ENCODE measurements around the gene NCOA7.

The NCOA7 gene, protein sequence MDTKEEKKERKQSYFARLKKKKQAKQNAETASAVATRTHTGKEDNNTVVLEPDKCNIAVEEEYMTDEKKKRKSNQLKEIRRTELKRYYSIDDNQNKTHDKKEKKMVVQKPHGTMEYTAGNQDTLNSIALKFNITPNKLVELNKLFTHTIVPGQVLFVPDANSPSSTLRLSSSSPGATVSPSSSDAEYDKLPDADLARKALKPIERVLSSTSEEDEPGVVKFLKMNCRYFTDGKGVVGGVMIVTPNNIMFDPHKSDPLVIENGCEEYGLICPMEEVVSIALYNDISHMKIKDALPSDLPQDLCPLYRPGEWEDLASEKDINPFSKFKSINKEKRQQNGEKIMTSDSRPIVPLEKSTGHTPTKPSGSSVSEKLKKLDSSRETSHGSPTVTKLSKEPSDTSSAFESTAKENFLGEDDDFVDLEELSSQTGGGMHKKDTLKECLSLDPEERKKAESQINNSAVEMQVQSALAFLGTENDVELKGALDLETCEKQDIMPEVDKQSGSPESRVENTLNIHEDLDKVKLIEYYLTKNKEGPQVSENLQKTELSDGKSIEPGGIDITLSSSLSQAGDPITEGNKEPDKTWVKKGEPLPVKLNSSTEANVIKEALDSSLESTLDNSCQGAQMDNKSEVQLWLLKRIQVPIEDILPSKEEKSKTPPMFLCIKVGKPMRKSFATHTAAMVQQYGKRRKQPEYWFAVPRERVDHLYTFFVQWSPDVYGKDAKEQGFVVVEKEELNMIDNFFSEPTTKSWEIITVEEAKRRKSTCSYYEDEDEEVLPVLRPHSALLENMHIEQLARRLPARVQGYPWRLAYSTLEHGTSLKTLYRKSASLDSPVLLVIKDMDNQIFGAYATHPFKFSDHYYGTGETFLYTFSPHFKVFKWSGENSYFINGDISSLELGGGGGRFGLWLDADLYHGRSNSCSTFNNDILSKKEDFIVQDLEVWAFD

DNA sequence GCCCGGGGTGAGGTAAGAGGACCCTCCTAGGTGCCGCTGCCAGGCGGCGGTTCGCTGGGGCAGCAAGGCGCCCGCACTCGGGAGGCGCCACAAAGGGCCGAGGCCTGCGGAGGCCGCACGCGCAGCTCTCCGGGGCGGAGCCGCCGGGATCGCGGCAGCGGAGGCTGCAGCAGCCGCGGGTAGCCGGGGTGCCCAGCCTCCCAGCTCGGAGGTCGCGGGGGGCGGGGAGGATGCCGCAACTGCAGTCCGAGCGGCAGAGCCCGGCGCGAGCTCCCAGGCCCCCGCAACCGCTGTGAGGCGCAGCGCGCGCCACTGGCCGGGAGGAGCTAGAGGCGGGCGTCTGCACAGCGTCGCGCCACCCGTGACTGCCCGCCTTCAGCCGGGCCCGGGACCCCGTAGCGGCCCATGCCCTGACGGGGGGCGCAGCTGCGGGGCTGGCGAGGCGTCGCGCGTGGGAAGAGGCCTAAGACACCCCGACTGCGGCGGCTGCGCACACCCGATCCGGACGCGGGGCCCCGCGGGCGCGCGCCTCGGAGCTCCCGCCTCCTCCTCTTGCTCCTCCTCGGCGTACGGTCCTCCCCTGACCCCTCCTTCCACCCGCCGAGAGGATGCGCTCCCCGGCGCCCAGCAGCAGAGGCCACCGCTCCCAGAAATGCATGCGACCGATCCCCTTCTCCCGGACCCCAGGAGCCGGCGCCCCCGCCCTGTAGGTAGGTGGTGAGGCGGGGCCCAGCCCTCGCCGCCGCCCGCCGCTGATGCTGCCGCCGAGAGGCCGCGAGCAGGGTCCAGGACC is at the start of gene NCOA7:
TSS of gene NCOA7 (plus strand) at position 603 of the 793 bp plus-strand sequence. CDS start 24,395 bp downstream, outside the sequence.
- FAIRE-seq = no peak

DNA sequence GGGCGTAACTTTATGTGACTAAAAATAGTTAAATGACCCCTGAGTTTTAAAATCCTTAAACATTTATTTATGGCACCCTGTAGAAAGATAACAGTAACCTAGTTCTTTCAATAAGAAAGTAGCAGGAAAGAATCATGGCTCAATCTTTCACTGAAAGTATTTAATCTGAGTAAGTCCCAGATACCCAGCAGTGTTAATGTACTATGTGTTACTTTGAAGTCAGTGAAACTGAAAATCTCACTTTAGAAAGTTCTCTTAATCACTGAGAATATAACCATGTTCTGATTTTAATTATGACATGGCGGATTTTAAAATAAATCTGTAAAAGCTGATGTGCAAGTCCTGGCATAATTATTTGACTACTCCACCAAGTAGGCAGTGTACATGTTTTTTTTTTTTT is 49.4 kb upstream of the NCOA7 start:
- FAIRE-seq = no peak

DNA sequence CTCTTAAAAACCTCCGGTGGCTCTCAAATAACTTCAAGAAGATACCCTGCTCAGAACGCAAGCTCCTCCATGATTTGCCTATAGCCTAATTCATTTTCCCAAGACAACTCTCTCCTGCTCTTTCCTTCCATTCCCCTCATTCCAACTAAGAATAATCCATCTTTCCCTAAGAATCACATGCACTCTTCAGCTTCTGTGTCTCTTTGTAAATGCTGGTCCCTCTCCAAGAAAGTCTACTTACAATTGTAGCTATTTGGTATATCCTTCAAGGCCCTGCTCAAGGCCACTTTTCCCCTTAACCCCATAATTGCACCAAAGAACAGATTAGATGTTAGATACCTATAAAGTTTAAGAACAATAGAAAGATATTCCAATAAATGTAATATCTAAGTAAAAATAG is 48.7 kb upstream of the NCOA7 start:
- FAIRE-seq = no peak

DNA sequence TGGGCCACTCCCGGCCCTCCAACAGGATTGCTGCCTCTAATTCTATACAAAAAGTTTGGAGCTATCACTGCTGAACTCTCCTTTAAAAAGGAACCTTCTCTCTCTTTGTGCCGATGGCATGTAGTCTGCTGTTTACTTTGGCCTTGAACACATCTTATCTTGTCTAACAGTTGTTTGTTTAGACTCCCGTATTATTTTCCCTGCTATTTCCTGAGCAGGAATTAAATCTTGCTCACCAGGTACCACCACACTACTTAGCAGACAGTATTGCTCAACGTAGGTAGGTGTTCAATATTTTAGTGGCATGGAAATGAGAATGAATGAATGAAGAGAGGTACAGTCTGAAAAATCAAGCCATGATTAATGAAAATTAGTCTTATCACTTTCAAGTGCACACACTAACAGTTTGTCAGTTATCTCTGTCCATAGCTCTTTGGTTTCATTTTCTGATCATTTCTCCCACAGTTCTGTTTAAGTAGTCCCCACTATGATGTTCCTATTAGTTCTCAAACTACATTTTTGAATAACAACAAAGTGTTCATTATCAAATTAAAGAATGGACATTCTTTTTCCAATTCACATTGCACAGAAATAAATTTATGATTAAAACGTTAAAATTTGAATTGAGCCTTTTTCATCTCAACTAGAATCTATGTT is 48.2 kb upstream of the NCOA7 start:
- FAIRE-seq = no peak

DNA sequence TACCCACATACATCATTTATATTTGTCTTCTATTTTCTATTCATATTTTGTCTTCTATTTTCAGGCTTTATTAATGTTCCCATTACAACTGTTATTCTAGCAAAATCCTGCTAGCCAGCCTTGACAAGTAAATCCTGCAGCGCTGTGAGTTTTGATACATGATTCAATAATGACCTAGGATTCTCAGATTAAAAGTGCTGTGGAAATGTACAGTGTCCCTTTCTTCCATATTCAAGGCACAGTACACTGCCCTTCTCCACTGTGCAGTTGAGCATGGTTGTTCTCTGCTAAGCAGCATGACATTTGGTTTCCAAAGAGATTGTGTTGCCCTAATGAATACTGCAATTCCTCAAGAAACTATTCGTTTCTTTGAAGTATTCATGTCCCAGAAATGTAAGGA is 47.2 kb upstream of the NCOA7 start:
- no peak for FAIRE-seq

DNA sequence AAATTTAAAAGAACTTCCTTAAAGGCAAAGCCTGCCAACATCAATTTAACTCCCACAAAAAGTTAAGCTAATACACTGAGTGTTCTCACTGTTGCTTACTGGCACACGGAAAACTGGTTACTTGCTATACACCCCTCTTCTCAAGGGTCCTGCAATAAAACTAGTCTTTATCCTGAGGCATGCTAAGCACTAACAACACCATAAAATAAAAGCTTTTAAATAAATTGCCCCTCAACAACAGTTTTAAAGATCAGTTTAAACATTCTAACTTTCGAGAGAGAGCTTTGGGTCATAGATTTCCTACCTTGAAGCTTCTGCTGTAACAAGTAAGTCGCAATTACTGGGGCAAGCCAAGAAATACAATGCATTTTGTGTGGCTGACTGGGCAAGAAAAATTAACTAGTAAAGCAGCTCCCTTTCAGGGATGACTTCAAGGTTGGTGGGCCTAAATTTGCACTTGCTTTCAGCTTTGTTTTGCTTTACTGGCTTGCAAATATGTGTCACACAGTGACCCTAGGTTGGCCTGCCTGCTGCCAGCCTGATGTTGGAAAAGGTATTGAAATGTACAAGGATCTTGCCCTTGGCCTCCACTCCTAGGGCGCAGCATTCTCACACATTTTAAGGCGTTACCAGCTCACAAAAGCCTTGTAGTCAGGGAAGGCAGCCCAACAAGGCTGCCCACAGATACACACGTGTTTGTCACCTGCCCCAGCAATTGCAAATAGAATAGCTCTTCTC is 45.3 kb upstream of the NCOA7 start:
- FAIRE-seq = no peak

DNA sequence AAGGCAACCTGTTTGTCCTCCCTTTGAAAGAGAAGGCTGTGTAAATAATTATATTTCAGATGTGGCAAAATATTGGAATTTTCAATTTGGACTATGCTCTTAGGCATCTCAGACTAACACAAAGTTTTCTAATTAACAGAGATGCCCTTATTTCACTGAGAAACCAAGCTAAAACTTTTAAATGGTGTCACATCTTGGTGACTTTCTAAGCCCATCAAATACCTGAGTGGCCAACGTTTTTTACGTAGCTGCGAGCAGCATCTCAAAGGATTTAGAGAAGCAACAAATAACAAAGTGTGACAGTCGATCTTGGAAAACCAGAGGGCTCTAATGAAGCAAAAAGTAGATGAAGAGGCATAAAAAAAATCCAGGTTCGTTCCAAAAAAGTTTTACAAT is 44.7 kb upstream of the NCOA7 start:
- FAIRE-seq = no peak

DNA sequence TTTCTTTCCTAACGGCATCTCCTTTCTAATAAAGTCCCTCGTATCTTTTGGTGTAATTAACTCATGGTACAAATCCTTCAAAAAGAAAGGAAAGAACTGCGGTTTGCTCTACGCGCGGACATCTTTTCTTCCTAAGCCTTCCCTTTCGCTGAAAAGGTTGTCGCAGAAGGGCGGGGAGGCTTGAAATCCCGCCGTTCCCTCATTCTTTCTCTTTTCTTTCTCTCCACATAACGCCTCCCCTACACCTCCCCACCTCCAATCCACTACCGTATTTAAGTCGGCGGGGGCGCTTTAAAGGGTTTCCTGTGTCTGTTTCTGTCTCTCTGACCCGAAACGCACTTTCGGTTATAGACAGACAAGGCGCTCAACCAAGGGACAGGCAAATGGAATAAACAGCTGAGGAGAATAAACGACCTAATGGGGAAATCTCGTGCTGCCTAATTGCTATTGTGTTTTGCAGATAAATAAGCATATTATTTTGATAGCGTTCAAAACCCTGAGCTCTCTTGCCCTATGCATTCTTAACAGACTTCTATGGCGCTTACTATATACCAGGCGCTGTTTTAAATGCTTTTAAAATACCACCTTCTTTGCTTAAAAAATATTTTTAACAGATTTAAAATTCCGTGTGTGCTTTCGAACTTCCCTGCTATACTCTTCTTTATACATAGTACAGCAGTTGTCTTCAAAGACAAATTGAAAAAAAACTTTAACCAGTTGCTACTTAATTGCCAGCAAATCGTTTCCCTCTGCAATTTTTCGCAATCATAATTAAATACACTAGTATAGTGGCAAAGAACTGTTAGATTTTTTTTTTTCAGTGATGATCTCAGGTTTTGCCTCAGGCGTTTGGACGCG is 43.8 kb upstream of the NCOA7 start:
- no peak for FAIRE-seq

DNA sequence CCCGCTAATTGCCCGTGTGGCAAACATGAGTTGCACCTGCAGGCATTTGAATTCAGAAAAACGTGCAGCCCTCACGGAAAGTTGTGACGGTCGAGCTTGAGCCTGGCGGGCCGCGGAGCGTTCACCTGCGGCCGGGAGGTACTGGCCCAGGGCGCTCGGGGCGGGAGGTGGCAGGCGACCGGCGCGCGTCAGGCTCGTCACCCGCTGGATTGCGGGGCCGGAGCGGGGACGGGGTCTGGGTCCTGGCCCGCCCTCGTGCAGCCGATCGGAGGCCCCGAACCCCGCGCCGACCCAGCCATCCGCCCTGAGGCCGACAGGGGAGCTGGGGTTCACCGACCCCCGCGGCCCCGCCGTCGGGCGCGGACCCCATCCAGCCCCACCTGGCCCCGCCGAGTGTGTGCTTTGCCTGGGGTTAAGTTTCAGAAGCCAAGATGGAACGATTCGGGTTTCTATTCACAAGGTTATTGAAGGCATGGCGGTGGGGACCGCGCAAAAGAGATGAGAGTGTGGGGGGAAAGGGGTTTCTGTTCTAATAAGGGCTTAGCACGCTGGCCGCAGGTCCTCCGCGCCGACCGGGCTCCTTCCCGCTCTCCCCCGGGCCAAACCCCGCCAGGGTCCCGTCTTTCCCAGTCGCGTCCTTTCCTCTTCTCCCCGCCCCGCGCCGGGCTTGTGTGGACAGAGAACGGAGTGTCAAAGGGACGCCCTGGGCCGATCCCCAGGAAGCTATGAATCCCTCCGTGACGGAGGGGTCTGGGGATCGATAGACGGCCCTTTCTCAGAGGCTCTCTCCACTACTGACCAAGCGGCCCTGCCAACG is 43.0 kb upstream of the NCOA7 start:
- no peak for FAIRE-seq

DNA sequence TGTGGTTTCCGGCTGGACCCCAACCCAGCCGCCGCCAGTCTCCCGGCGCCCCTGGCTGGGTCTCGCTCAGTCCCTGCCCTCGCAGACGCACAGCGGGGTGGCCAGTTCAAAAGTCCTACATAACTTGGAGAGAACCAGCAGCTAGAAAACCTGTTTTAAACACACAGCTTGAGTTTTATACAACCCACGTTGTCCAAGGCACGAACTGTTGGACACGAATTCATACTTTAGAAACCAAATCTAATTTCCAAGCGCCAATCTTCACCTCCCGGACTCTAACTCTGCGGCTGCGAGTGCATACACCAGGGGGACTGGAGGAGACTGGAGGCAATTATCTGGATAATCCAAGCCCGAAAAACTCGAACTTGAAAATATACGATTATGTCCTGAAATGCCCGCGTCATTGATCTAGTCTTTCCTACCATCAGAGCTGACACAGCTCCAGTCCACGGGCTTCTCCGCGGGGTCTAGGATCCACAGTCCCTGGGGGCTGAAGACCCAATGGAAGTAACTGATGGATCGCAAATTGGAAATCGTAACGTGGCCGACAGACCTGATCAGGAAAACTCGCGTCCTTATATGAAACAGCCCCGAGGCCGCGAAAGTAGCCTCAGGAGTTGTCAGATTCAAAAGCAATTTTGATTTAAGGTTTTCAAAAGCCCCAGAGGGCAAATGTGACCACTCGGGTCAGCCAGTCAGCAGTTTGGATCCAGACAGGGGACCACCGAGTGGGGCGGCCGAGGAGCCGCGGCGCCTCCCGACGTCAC is 42.2 kb upstream of the NCOA7 start:
- no peak for FAIRE-seq

DNA sequence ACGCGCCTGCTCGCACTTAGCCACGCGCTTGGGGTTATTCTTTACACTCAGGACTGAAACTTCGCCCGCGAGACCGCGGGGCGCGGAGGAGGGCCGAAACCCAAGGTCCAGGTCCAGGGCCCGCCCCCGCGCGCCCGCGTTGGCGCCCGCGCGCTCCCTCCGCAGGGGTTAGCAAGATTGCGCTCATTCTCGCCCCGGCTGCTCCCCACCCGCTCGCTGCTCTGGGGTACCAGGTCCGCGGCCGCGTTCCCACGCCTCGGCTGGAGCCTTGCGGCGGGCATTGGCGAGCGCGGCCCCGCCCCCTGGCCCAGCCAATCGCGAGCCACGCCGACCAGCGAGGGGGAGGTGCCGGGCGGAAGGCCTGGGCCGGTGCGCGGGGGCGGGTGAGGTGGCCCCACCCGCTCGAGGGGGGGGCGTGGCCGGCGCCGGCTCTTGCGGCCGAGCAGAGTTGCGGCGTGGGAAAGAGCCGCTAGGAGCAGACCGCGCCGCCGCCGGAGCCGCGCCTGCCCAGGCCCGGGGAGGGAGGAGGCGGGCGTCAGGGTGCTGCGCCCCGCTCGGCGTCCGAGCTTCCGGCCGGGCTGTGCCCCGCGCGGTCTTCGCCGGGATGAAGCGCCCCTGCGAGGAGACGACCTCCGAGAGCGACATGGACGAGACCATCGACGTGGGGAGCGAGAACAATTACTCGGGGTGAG is 41.4 kb upstream of the NCOA7 start, which contains the start of gene HEY2:
TSS of gene HEY2 (plus strand) at position 460 of the 692 bp plus-strand sequence. CDS start at position 605, 145 bp downstream.
- FAIRE-seq = no peak

DNA sequence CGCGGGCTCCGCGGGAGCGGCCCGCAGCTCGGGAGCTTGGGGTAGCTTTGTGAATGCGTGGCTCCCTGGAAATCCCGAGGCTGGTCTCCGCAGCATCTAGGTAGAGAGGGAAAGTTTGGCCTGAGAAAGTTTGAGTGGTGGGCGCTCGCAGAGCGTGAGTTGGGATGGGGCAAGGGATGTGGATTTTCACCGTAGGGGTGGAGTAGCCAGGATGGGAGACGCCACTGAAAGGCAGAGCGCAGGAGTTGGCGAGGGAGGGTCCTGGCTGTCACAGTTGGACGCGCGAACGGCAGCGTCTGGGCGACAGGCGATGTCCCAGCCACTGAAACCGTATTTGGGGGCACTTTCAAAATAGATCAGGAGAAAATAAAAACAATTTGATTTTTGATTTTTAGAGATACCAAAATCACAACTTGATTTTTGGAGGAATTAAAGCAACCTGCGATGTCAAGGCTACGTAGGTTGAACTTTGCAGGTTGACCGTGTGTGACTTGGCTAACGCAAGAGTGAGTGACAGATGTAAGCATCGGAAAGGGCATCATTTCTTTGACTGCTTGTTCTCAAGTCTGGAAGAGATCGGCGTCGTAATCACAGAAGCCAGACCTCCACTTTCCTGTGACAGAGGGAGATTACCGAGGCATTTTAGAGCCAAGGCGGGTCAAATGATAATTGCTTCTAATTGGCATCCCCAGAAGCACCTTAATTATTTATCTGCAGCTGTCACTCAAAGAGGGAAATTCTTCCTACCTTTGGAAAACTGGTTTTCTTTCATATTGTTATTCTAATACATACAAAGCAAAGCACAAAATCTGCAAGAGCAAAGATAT is 40.7 kb upstream of the NCOA7 start:
- no peak for FAIRE-seq

DNA sequence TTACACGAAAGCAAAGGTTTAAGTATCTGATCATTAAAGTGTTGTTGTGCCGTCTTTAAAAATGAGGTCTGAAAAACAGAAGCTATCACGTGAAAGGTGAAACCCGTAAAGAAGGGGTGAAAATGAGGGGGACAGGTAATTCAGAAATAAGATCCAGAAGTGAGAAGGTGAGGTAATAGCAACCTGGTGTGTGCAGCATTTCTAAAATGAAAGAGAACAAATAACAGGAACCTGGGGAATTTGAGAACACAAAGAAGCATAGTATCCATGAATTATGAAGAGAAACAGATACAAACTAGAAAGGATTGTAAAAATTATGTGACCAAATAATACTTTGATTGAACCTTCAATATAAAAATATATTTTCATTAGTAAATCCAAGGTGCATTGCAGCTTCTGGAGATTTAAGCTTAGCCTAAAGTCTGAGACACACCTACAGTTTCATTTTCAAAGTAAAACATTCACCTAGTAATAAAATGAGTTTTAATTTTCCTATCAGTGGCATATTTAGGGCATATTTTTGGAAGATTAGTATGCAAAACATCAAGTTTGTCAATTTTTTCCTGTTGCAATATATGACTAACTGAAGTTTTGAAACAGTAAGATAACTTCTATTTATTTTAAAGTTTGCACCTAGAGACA is 39.9 kb upstream of the NCOA7 start:
- FAIRE-seq = no peak

DNA sequence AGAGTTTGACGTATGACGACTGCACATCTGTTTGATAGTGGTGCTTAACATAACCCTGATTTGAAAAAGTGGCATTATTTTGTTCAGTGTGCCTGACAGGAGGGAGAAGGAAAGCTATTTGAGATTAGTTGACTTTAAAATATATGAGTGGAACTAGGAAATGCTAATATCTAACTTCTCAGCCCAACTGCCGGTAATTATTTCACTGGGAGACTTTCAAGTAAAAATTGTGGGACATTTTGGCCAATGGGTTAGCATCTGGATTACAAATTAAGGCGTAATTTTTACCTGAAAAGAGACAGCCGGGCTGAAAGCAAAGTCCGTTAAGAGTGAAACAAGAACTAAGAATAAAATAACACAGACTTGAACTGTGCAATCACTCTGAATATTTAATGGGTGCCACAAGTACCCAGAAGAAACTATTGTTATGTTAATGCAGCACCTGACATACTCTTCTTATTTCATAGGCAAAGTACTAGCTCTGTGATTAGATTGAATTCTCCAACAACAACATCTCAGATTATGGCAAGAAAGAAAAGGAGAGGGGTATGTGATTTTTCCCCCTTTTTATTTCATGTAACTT is 39.3 kb upstream of the NCOA7 start:
- no peak for FAIRE-seq

DNA sequence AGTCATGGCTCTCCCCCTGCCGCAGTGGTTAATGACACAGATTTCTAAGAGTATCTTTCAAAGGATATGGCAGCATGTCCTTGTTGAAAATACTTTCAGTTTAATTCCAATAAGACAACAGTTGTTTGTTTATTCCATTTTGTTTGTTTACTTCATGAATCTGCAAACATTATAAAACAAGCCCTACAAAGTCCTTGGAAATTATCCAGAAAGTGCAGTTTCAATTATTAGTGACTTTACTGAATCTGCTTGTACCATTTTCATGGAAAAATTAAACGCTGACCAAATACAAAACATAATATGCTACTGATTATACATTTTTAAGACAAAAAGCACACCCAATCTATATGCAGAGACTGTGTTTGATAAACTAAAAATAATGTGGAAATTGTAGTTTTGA is 38.0 kb upstream of the NCOA7 start:
- FAIRE-seq = peak; percentile 48

DNA sequence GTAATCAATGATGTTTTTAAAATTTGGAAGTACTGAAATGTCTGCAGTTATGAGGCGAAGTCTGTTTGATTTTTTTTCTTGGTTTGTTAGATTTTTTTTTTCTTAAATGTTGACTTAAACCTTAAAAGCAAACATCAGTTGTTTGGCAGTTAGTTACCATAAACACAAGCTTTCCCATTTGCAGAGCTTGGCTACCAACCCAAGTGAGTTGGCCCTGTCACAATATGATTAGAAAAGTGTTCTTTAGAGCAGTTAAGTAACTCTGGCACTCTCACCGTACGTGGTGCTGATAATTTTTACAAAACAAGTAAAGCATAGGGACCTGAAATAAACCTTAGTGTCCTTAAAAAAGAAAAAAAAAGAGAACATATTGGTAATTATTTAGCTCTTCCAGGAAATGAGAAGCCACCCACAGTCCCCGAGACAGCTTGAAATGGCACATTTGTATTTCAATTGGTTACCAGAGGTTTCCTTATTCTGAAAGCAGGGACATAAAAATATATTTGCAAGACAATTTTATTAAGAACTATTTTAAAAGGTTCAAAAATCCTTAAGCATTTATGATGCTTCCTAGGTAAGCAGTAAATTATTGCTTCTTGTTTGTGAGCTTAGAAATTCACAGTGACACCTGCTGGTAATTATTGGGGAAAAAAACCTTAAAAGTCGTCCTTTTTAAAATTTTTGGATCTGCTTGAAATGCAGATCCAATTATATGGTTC is 37.4 kb upstream of the NCOA7 start:
- peak; percentile 78 for FAIRE-seq
